Renal cortical epithelial cell (primary cell): ENCODE data around the gene SCN2A. TPM values are rescaled to one million over a fixed set of nuclear protein-coding genes. Genes with fewer than 3 reads are reported as not detected.

Experiments used
- DNase-seq: peaks from one replicate; pipeline ENCODE4 v3.0.0-alpha.2; 2011; ENCODE audit warnings: low read depth
- total RNA-seq: library from RNA; depleted of rRNA; stranded (reverse); fragments of >200 nt; gene quantifications from 2 replicates; pipeline ENCODE4 v1.2.3, GENCODE V29; 2014

The SCN2A gene
- 0.35 and 15.1 TPM in 2 replicates for total RNA-seq

DNA sequence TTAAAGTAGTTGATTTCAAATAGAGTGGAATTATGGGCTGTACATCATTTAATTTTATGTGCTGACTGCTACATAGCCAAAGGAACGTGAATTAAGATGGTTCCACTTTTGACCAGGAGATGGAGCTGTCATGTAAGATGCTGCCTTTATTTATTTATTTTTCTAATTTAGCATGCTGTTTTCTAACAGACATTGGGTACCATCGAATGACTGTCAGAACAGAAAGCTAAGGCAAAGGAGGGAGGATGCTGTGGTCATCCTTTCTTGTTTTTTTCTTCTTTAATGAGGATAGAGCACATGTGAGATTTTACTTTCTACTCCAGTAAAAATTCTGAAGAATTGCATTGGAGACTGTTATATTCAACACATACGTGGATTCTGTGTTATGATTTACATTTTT is at the start of gene SCN2A:
Gene SCN2A (plus strand): TSS at position 185 of the 400 bp plus-strand sequence. CDS start 56,410 bp downstream, outside the sequence.
- peak; percentile 74 for DNase-seq

DNA sequence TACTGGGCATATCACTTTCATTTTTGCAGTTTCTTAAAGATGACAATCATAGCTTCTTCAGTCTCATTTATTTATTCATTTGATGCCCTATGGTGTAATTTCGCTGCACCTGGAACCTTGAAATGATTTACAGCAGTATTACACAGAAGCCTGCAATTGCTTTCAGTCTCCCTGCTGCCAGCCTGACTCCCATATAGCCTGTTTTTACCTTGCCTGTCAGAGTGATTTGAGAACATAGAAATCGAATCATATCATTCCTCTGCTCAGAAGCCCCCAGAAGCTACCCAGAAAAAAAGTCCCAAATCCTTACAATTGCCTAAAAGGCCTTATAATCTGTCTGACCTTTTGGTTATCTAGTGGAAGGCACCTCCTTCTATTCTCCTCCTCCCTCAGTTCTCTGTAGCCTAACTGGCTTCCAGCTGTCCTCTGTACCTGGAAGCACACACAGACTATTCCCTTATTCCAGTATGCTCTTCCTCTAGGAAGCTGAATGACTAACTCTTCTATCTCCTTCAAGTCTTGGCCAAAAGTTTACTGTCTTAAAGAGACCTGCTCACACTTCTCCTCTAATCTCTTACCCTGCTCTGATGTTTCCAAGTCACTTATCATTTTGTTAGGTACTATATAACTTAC is 48.0 kb upstream of the SCN2A start:
- no peak for DNase-seq

DNA sequence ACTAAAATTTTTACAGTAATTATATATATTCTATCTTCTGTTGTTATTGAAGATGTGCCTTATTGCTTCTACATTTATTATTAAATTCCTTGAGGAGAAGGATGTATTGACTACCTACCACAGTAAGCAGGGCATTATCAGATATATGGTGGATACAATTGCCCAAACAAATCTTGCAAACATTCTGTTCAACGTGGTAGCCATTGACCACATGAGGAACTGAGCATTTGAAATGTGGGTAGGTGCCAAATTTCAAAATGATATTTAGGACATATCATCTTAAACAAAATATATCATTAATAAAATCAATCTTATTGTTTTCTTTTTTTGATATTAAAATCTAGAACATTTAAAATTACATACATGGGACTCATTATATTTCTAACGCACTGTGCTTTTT is 46.5 kb upstream of the SCN2A start:
- no peak for DNase-seq

DNA sequence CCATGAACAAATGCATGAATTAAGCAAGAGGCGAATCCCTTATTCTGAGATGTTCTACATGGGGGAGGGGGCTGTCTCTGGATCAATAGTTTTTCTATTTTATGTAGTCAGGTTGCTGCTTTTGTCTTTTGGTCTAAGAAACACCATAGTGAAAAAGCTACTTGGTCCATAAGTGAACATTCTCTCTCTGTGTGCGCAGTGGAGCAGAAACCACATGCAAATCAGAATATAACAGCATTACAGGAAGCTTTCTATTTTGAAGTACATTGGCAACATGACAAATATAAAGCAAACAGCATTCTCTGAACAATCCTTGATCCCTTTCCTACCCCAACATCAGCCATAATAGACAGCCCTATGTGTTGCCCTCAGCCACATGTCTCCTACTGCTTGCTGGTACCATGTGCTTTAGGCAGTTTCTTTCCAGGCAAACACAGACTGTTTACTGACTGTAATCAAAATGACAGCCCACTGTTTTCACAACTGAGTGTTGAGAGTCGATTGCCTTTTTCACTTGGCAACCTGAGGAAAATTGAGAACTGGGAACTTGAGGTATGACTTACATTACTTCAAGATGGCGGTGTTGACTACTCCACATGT is 45.9 kb upstream of the SCN2A start:
- DNase-seq: no peak

DNA sequence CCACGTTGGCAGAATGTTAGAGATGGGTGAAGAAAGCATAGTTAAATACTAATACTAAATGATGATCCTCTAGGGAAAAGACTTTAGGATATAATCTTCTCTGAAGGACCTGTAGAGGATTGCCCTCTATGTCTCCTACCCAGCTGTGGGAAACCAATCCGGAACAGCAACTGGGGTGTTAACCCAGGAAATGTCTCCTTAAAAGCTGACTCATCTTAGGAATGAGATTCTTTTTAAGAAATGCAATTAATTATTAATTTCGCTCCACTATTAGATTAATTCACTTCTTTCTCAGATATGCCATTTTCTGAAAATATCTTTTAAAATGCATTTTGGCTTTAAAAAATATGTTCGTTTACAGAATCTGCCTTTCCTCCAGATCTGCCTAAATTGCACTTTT is 42.8 kb upstream of the SCN2A start:
- DNase-seq: peak; percentile 85

DNA sequence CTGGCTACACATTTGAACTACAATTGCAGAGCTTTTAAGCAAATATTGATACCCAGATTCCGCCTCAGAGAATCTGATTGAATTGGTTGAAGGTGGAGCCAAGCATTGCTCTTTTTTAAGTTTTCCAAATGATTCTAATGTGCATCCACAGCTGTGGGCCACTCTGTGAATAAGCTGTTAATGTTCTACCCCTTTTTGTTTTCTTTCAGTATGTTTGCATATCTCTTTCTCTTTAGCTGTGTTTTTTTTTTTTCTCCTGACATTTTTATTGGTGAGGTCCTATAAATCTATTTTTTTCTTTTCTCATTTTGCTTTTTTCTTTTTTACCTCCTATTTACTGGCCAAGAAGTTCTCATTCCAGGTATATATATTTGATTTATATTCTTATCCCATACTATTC is 41.9 kb upstream of the SCN2A start:
- peak; percentile 66 for DNase-seq

DNA sequence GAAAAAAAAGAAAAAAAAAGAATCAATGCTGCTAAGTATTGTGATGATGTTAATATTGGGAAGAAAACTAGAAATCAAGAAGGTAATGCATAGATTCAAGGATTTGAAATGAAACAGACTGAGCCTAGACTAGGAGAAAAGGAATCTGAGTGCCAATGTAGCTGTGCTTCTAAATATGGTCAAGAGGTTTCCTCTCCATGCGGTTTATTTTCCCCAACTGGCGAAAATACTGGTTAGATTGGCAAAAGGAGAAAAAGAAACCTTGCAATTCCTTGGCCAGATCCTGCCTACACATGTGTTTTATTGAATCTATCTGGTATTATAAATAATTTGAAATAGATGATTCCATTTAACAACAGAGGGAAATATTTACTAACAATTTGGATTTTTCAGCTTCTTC is 41.0 kb upstream of the SCN2A start:
- DNase-seq: no peak

DNA sequence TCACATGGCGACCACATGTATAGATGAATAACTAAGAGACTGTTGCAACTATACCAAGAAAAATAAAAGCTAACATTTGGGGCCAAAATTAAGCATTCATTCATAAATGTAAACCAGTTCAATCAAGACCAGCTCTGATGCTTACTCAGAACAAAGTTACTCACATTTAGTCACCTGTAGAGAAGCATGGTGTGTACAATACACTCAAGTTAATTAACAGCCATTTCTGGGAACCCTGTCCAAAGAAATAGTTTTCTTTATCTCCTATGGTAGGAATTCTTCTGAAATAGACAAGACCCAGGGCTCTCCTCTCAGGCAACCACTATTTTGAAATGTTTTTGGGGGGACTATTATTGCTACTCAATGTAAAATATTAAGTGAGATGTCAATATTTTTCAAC is 37.0 kb upstream of the SCN2A start:
- DNase-seq: peak; percentile 94

DNA sequence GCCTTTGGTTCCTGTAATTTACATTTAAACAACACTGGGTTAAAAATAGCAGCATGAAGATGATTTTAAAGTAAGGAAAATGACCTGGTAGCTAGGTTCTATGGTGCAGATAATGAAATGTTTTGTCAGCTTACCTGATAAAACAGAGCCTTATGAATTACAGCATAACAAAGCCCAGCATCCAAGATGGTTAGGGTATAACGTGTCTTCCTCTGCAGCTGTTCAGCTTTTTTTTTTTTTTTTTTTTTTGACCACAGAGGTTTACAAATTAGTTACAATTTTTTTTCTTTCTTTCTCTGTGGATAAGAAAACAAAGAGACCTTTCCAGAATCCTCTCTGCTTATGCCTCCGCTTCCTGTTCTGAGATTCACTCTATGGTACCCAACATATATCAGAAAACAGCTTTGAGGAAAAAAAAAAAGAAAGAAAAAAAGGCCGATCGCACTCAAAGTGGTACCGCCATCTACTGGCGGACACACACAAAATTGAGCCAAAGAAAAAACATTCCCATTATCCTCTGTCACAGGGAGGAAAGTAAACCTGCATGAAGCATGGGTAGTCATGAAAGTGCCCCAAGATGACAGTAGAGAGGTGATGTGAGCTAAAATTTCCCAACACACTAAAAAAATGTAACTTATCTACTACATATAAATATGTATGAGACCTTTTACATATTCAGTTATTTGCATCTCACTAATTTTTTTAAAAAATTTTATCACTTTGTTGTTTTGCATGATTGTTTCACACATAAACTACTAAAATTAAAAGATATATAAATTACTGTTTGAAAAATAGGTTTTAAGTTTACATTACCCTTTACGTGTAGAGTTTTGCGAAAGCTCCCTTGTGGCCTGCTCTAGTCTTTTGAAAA is 35.3 kb upstream of the SCN2A start, which contains the start of gene SCN3A:
Gene SCN3A (minus strand): TSS at position 362 of the 871 bp plus-strand sequence. CDS start 27,656 bp downstream, outside the sequence.
- peak; percentile 71 for DNase-seq

DNA sequence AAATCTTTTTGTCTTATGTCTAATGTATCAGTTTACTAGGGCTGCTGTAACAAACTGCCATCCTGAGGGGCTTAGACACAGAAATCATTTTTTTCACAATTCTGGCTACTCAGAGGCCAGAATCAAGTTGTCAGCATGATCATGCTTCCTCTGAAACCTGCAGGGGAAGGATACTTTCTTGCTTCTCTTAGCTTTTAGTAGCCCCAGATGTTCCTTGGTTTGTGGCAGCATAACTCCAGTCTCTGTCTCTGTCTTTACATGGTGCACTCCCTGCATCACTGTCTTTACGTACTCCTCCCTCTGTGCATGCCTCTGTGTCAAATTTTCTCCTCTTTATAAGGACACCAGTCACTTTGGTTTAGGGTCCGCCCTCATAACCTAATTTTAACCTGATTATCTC is 33.3 kb upstream of the SCN2A start:
- DNase-seq: no peak

DNA sequence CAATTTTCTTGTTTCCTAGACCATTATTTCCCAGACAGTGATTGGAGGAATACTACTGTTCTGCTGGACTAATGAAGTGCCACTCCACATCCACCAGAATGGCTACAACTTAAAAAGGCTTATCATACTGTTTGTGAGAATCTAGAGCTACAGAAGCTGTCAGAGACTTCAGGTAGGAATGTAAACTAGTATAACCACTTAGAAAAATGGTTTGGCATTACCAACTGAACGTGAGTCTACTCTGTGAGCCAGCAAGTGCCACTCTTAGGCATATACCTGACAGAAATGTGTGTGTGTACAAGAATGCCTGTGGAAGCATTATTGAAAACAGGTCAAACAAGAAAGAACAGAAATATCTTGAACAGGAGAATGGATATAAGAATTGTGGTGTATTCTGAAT is 31.1 kb upstream of the SCN2A start:
- no peak for DNase-seq

DNA sequence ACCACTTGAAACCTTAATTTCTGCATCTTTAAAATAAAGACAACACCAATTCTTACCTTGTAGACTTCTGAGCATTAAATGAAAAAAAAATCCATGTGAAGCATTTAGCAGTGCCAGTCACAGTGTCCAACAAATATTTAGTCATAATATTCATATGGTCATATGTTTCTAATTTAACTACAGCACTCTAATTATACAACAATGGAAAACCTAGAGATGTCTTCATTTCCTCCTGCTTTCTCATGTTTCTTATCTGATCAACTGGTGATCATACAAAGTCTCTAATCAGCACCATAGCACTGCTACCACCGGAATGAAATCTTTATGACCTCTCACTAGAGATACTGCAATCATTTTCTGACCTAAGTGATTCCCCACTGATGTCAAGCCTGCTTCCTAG is 25.1 kb upstream of the SCN2A start:
- no peak for DNase-seq

DNA sequence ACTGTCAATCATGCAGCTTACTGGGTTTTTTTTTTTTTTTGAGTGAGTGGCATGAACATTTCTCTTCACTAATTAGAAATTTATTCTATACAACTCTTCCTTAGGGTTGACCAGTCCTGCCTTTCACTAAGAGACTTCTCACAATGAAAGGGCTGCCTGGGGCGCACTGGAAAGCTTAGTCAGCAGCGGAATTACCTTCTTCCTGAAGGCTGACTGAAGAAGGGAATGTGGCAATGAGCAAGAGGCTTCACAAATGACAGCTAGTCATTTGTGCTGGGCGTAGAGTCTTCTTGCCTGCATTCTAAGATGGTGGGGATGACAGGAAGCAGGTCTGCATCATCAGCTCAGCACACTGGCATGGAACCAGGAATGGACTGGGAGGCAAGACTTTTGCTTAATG is 19.7 kb upstream of the SCN2A start:
- DNase-seq: no peak

DNA sequence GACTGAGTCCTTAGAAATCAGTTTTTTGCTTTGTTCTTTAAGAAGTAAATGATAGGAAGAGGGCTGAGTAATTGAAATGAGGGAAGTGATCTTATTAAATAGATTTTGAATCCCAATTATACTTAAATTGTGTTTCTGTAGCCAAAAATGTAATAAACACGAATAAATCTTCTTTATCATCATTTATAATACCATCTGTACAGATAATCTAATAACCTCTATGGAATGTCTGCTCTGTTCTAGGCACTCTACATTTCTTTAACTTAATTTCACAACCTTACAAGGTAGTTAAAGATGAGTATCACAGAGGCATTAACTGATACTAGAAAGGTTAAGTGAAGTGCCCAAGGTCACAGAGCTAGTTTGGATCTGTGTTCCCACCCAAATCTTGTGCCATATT is 14.3 kb upstream of the SCN2A start:
- DNase-seq: no peak

DNA sequence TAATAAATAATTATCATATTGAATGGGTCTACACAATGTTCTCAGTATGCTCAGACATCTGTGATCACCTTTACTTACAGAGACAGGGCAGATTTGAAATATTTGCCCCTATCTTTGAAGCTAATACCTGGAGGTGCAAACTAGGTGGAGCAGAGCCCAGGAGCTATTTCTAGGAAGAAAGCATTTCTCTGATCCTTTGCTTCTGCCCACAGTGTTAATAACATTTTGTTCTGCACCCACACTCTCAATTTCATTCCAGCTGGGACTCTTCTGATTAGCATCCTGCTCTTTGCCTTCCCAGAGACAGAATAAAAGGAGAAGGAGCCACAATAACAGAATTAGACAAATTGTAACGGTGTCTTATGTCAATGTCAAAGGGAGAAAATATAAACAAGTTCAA is 11.6 kb upstream of the SCN2A start:
- DNase-seq: no peak

DNA sequence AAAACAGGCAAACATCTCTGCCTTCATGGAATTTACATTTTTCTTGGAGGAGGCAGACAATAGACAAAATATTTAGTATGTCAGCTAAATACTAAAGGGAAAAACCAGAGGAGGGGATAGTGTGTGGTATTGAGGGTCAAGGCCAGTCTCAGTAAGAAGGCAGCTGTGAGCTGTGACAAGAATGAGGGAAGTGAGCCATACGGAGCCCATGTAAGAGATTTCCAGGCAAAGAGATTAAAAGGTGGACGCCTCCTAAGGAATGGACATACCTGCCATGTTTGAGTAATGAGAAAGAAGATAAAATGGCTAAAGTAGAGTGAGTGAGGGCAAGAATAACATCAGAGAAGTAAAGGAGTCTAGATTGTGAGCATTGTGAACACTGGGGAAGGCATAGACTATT is 2.2 kb upstream of the SCN2A start:
- DNase-seq: no peak

DNA sequence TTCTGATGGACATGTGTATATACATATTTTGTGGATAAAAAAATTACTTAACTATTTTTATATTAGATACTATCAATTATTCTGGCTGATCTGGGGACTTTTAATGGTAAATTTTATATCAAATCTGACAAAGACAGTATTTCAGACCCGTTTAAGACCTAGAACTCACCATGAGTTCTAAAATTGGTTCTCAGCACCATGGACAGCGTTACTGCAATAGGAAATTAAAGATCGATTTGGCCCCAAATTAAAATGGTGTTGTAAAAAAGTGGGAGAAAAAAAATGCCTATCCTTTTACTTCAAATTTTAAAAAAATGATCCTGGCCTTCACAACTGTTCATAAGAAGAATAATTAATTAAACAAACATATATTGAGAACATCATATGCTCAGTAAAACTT is 919 bp upstream of the SCN2A start:
- peak; percentile 29 for DNase-seq

DNA sequence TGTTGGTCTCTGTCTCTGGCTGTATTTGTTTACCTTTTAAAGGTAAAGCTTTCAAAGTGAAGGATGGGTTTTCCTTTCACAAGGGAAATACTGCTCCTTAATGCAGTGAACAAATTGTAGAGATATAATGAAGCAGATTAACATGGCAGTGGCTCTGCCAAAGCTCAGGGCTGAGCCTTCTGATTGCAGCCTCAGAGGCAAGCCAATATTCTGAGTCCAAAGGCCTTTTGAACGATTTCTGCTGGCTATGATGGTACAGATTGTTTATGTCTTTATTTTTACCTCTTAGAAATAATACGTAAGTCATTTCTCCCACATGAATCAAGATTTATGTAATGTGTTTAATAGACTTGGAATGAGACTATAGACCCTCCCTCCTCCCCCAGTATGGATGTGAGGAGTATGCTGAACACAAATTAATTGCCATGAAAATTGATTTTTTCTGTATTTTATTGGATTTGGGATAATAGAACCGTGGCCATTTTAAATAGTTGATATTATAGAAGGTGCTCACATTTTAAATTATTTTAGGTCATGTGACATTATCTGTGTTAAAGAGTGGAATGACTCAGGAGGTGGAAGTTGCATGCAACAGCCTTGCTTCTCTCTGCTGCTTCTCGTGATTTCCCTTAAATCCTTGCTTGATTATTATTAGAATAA is 772 bp downstream of the SCN2A start:
- no peak for DNase-seq

DNA sequence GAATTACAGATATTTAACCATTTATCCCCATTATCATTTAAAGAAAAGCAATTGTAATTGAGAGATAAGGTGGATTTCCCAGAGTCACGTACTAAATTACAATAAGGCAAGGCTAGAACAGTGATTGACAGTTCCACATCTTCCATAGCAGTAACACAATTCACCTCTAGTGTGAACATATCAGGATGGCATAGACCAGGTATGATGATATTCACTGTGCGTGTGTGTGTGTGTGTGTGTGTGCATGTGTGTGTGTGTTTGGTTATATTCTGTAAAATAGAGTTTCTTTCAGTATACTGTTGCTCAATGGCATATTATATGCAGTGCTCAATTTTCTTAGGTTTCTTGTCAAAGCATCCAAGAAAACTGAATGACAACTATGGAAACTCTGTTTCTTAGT is 1.7 kb downstream of the SCN2A start:
- DNase-seq: no peak

DNA sequence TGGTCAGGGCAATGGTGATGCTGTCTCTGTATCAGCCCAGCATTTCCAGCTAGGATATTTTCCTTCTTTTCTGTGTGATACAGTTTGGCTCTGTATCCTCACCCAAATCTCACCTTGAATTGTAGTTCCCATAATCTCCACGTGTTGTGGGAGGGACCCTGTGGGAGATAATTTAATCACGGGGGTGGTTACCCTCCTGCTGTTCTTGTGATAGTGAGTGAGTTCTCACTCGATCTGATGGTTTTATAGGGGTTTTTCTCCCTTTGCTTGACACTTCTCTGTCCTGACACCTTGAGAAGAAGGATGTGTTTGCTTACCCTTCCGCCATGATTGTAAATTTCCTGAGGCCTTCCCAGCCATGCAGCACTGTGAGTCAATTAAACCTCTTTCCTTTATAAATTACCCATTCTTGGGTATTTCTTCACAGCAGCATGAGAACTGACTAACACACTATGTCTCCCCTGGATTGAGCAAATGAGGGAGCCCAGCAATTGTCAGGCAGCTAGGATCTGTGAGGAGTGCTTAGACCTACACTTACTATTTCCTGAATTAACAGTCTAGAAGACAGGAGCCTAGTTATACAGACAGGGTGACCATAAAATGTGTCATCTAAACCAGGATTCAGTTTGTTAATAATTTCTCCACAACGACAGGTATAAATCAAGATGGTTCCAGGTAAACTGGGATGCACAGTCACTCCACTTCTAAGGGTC is 6.0 kb downstream of the SCN2A start:
- DNase-seq: no peak

DNA sequence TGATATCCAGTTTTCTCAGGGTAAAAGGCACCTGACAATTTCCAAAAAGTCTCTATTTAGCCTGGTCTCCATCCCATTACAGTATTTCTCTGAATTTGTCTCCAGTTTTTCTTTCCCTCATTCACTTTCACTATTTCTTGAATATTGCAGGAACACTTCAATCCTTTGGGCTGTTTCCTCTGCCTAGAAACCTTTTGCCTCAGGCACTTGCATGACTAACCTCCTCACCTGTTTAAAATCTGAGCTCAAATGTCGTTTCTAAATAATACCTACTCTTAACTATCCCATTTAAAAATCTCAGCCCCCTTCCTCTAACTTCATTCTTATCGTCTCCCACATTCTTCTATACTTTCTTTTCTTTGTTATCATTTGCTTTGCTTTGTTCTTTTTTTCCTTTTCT is 9.0 kb downstream of the SCN2A start:
- DNase-seq: peak; percentile 10

DNA sequence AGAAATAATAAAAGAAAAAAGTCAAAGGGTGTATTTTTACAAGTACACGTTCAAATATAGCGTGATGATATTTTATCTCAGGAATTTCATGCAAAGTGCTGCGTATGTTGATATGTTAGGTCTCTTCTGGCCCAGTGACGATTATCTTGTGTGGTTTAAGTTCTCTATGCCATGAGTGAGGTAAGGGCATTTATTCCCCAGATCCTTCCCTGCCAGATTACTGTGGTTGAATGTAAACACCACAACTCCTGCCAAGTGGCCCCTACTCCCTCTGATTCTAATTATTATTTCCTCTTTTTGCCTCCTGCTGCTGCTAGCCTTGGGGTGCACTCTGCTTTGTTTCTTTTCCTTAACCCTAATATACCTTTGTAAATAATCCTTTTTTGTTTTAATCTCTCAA is 12.2 kb downstream of the SCN2A start:
- DNase-seq: no peak
